ENCODE data around the gene SHISAL2B.

- no peak for TF ChIP-seq CTCF (IDR thresholded peaks at IDR 0.05)
- no peak for TF ChIP-seq POLR2A (IDR thresholded peaks at IDR 0.05; ENCODE audit: low read depth)
Measured at GRCh38 chr5:64667068-64667467, 23.2 kb upstream of the SHISAL2B start.
